Transverse colon (tissue), 4 donors: Measurements from ENCODE around the gene PHF21A. TPM values are rescaled to one million over a fixed set of nuclear protein-coding genes. Genes with fewer than 3 reads are reported as not detected.

Experiments used
- DNase-seq: peaks from one replicate; pipeline ENCODE4 v3.0.0-alpha.2; 2019
- H3K27ac ChIP-seq, 4 donors: fragments of 200-600 bp; sonication (generic); 2 replicates each; pipeline ENCODE4 v1.5.1; 2016 to 2018; ENCODE audit warnings: inconsistent platforms in 4 of 4
- H3K27me3 ChIP-seq: fragments of 200-600 bp; sonication (generic); 2 replicates; pipeline ENCODE4 v1.5.1; 2017; ENCODE audit warnings: inconsistent platforms
- H3K36me3 ChIP-seq, 4 donors: fragments of 200-600 bp; sonication (generic); 2 replicates each; pipeline ENCODE4 v1.5.1; 2017 to 2019; ENCODE audit warnings: inconsistent platforms in 4 of 4
- H3K4me1 ChIP-seq, 4 donors: fragments of 200-600 bp; sonication (generic); 2 replicates each; pipeline ENCODE4 v1.5.1; 2017 to 2020; ENCODE audit warnings: inconsistent platforms in 4 of 4
- H3K4me3 ChIP-seq, 4 donors: fragments of 200-600 bp; sonication (generic); 1 replicate in 1 of 4; 2 replicates in 3 of 4; pipeline versions ENCODE4 v1.5.1 to v1.6.1; 2017 to 2019; ENCODE audit warnings: inconsistent platforms in 4 of 4
- H3K9me3 ChIP-seq, 2 donors: fragments of 200-600 bp; sonication (generic); 2 replicates each; pipeline ENCODE4 v1.5.1; 2017 to 2019; ENCODE audit warnings: inconsistent platforms in 2 of 2
- CTCF ChIP-seq, 5 experiments: fragments of 200-600 bp in 3 of 5; fragments of 450-650 bp in 2 of 5; sonication (generic) in 3 of 5; IDR thresholded peaks; 1 replicate in 2 of 5; 2 replicates in 3 of 5; pipeline ENCODE4 v1.5.1; 2016 to 2017; ENCODE audit warnings: antibody characterized with exemption in 5 of 5, inconsistent platforms in 3 of 5, mild to moderate bottlenecking in 2 of 5, moderate library complexity in 1 of 5
- EP300 ChIP-seq: sonication (generic); formaldehyde crosslinking; IDR thresholded peaks from one replicate; pipeline ENCODE4 v1.6.1; 2017; ENCODE audit warnings: antibody characterized with exemption, low read depth
- POLR2A ChIP-seq: fragments of 450-650 bp; IDR thresholded peaks from one replicate; pipeline ENCODE4 v1.6.1; 2016; ENCODE audit warnings: antibody characterized with exemption, mild to moderate bottlenecking, moderate library complexity
- POLR2AphosphoS5 ChIP-seq, 3 donors: sonication (generic); formaldehyde crosslinking; IDR thresholded peaks; one replicate each; pipeline ENCODE4 v1.6.1; 2016; ENCODE audit warnings: antibody characterized with exemption in 3 of 3
- WGBS, 2 donors: methylation state at CpG; one replicate each; pipeline ENCODE4 v1.1.5; 2018; ENCODE audit warnings: low coverage in 1 of 2; 5-methylcytosine and 5-hydroxymethylcytosine counted together
- in situ Hi-C, 4 donors: fragments of 200-750 bp; cut with MboI; loops; one replicate each; pipeline versions ENCODE4 v1.15.0 to v1.15.1; 2017; ENCODE audit warnings: low sequenced_read_pairs in 3 of 4, low pct_ligation_motif_present in 1 of 4, low pct_unique_long_range_greater_than_20kb in 1 of 4
- intact Hi-C: fragments of 100-400 bp; cut with DNase I; formaldehyde crosslinking; loops from one replicate; pipeline ENCODE4 v1.15.1; 2023; ENCODE audit warnings: low total_unique reads
- total RNA-seq, 4 donors: library from RNA; depleted of rRNA; stranded (reverse); fragments of >200 nt; gene quantifications; one replicate each; pipeline ENCODE4 v1.1.0, GENCODE V29; 2016

Gene PHF21A
- total RNA-seq, 4 donors from 2014 or later = 18.6 to 57.2 (median 40.2) TPM

- WGBS, 2 donors = 87 to 100% methylated on average over 1 to 4 of the region's 4 CpGs
- DNase-seq = no peak
- in situ Hi-C loops (no loop called here), intact Hi-C loops (no loop called here)
- no peak for TF ChIP-seq POLR2A
- TF ChIP-seq EP300 = no peak
- no peak for TF ChIP-seq POLR2AphosphoS5 (IDR thresholded peaks at IDR 0.05)
- TF ChIP-seq CTCF (IDR thresholded peaks at IDR 0.05) = no peak
- Histone ChIP-seq H3K27me3 (no peaks in the 10 kb centered on the region), H3K27ac (no peak overlapping the region), H3K9me3 (no peaks in the 10 kb centered on the region), H3K4me1 (no peaks in the 10 kb centered on the region), H3K36me3 (peaks cover 0 to 21% (median 8%) of the 10 kb centered on the region in 4 donors), H3K4me3 (no peak overlapping the region)
Measured at GRCh38 chr11:45941285-45941684, 180.0 kb downstream of the PHF21A start.

- no peak for DNase-seq
- intact Hi-C loops = no loop called here
- Histone ChIP-seq H3K9me3 (no peaks in the 10 kb centered on the region), H3K36me3 (peaks cover 0 to 24% (median 8%) of the 10 kb centered on the region in 4 donors), H3K4me3 (no peak overlapping the region), H3K4me1 (no peaks in the 10 kb centered on the region), H3K27ac (no peak overlapping the region), H3K27me3 (no peaks in the 10 kb centered on the region)
- in situ Hi-C loops = no loop called here
- 89 to 100% methylated on average over 2 of the region's 2 CpGs for WGBS, 2 donors
- TF ChIP-seq CTCF (IDR thresholded peaks at IDR 0.05) (no peak), EP300 (no peak), POLR2A (no peak), POLR2AphosphoS5 (IDR thresholded peaks at IDR 0.05) (no peak)
Measured at GRCh38 chr11:45939836-45940235, 181.4 kb downstream of the PHF21A start.

- DNase-seq = no peak
- TF ChIP-seq POLR2AphosphoS5 (IDR thresholded peaks at IDR 0.05) (no peak), POLR2A (no peak), CTCF (IDR thresholded peaks at IDR 0.05) (no peak), EP300 (no peak)
- no peaks in the 10 kb centered on the region for H3K4me1 ChIP-seq
- peaks cover 0 to 37% (median 15%) of the 10 kb centered on the region in 4 donors for H3K36me3 ChIP-seq
- WGBS, 2 donors = 96% methylated on average over 10 of the region's 10 CpGs; no CpG with 5 or more reads in 1 of the 2 donors
- H3K9me3 ChIP-seq = no peaks in the 10 kb centered on the region
- in situ Hi-C loops = no loop called here
- intact Hi-C loops = no loop called here
- H3K4me3 ChIP-seq = no peak overlapping the region
- H3K27ac ChIP-seq = no peak overlapping the region
- H3K27me3 ChIP-seq = no peaks in the 10 kb centered on the region
Measured at GRCh38 chr11:45937916-45938315, 183.3 kb downstream of the PHF21A start.

- Histone ChIP-seq H3K27me3 (no peaks in the 10 kb centered on the region), H3K4me1 (no peaks in the 10 kb centered on the region), H3K9me3 (no peaks in the 10 kb centered on the region), H3K4me3 (no peak overlapping the region), H3K27ac (no peak overlapping the region), H3K36me3 (peaks cover 0 to 37% (median 15%) of the 10 kb centered on the region in 4 donors)
- TF ChIP-seq EP300 (no peak), CTCF (IDR thresholded peaks at IDR 0.05) (no peak), POLR2AphosphoS5 (IDR thresholded peaks at IDR 0.05) (no peak)
- in situ Hi-C loops = no loop called here
- intact Hi-C loops = no loop called here
- 89% methylated on average over 4 of the region's 4 CpGs; no CpG with 5 or more reads in 1 of the 2 donors for WGBS, 2 donors
- DNase-seq = no peak
Measured at GRCh38 chr11:45936511-45937054, 184.7 kb downstream of the PHF21A start.
